HepG2 (cell line): ENCODE measurements around the gene MYCBPAP. TPM values are rescaled to one million over a fixed set of nuclear protein-coding genes. Genes with fewer than 3 reads are reported as not detected.

Source experiments
- CBX5 ChIP-seq: sonication (generic); formaldehyde crosslinking; IDR thresholded peaks from 2 replicates; pipeline ENCODE4 v1.4.0; 2020; ENCODE audit warnings: missing genetic modification reagents, borderline replicate concordance
- CCDC6 ChIP-seq: sonication (generic); formaldehyde crosslinking; IDR thresholded peaks from 2 replicates; pipeline ENCODE4 v1.8.1; 2022; ENCODE audit warnings: mild to moderate bottlenecking, missing genetic modification reagents, moderate library complexity
- GLMP ChIP-seq: sonication (generic); formaldehyde crosslinking; IDR thresholded peaks from 2 replicates; pipeline ENCODE4 v1.9.0; 2021; ENCODE audit warnings: missing genetic modification reagents, mild to moderate bottlenecking, borderline replicate concordance
- HIC2 ChIP-seq: sonication (generic); formaldehyde crosslinking; IDR thresholded peaks from 2 replicates; pipeline ENCODE4 v1.9.0; 2022; ENCODE audit warnings: low read depth, missing genetic modification reagents
- HMGA1 ChIP-seq: sonication (generic); formaldehyde crosslinking; conservative IDR thresholded peaks from 2 replicates; pipeline ENCODE4 v1.4.0; 2020; ENCODE audit warnings: missing genetic modification reagents
- KLF15 ChIP-seq: sonication (generic); formaldehyde crosslinking; IDR thresholded peaks from 2 replicates; pipeline ENCODE4 v1.8.1; 2023; ENCODE audit warnings: borderline replicate concordance, mild to moderate bottlenecking, inconsistent platforms, missing genetic modification reagents, mixed read lengths
- NFKBIZ ChIP-seq: IDR thresholded peaks from 2 replicates; pipeline ENCODE4 v1.6.1; 2018; ENCODE audit warnings: missing genetic modification reagents, missing compliant biosample characterization
- NFRKB ChIP-seq: fragments of 450-650 bp; IDR thresholded peaks from 2 replicates; pipeline ENCODE4 v1.6.1; 2017
- NR2F2 ChIP-seq: IDR thresholded peaks from 2 replicates; pipeline ENCODE4 v1.6.1; 2012; ENCODE audit warnings: low read depth, inconsistent platforms, borderline replicate concordance
- NRL ChIP-seq: sonication (generic); formaldehyde crosslinking; IDR thresholded peaks from 2 replicates; pipeline ENCODE4 v1.5.0; 2020; ENCODE audit warnings: missing genetic modification reagents, mild to moderate bottlenecking, moderate library complexity, borderline replicate concordance
- RBFOX2 ChIP-seq: fragments of 200-400 bp; formaldehyde crosslinking; IDR thresholded peaks from 2 replicates; pipeline ENCODE4 v1.6.1; 2017; ENCODE audit warnings: low read depth, mild to moderate bottlenecking, low read length
- RBM22 ChIP-seq: fragments of 200-400 bp; formaldehyde crosslinking; optimal IDR thresholded peaks from 2 replicates; pipeline ENCODE3; 2017; ENCODE audit warnings: mild to moderate bottlenecking, low read length, moderate library complexity
- SIN3B ChIP-seq: fragments of 150-350 bp; IDR thresholded peaks from 2 replicates; pipeline ENCODE4 v1.6.1; 2014; ENCODE audit warnings: low read length
- SRSF4 ChIP-seq: fragments of 200-400 bp; formaldehyde crosslinking; IDR thresholded peaks from one replicate; pipeline ENCODE4 v1.6.1; 2018; ENCODE audit warnings: mild to moderate bottlenecking, low read depth, low read length, moderate library complexity; ENCODE audit not compliant: poor library complexity, severe bottlenecking
- YEATS4 ChIP-seq: sonication (generic); formaldehyde crosslinking; IDR thresholded peaks from 2 replicates; pipeline ENCODE4 v1.4.0; 2020; ENCODE audit warnings: missing genetic modification reagents, borderline replicate concordance
- ZBTB38 ChIP-seq: sonication (generic); formaldehyde crosslinking; IDR thresholded peaks from 2 replicates; pipeline ENCODE4 v1.5.1; 2020; ENCODE audit warnings: mild to moderate bottlenecking, missing genetic modification reagents
- ZFP36L1 ChIP-seq: sonication (generic); formaldehyde crosslinking; IDR thresholded peaks from 2 replicates; pipeline ENCODE4 v1.8.0; 2022; ENCODE audit warnings: mild to moderate bottlenecking, missing genetic modification reagents, moderate library complexity
- ZFP82 ChIP-seq: sonication (generic); formaldehyde crosslinking; IDR thresholded peaks from 2 replicates; pipeline ENCODE4 v1.5.1; 2020; ENCODE audit warnings: mild to moderate bottlenecking, missing genetic modification reagents, borderline replicate concordance
- ZNF143 ChIP-seq: sonication (generic); formaldehyde crosslinking; IDR thresholded peaks from 2 replicates; pipeline ENCODE4 v1.4.0; 2020; ENCODE audit warnings: missing genetic modification reagents
- ZNF280B ChIP-seq: sonication (generic); formaldehyde crosslinking; IDR thresholded peaks from 2 replicates; pipeline ENCODE4 v1.5.0; 2020; ENCODE audit warnings: missing genetic modification reagents, mild to moderate bottlenecking, borderline replicate concordance
- ZNF792 ChIP-seq: IDR thresholded peaks from 2 replicates; pipeline ENCODE4 v1.6.1; 2016
- polyA plus RNA-seq, 8 experiments: library from polyadenylated mRNA; depleted of rRNA in 3 of 8; stranded (reverse) in 7 of 8; unstranded in 1 of 8; fragments of >200 nt; fragmentation: Illumina TruSeq in 4 of 8; extraction: Trizol in 4 of 8; gene quantifications; 2 replicates each; pipeline versions ENCODE4 v1.2.1 to v1.2.3, GENCODE V29; 2011 to 2016; ENCODE audit warnings: low read depth in 4 of 8, missing spikeins in 1 of 8, mixed read lengths in 1 of 8; ENCODE audit not compliant: insufficient read depth in 1 of 8
- total RNA-seq, 5 experiments: library from RNA; depleted of rRNA; stranded (reverse); fragments of >200 nt; fragmentation: Illumina TruSeq; extraction: Trizol; gene quantifications; 2 replicates each; pipeline ENCODE4 v1.2.3, GENCODE V29; 2016; ENCODE audit warnings: low read depth in 1 of 5
- TF ChIP-seq, protein P1 (sequence below): sonication (generic); formaldehyde crosslinking; IDR thresholded peaks from 2 replicates; pipeline ENCODE4 v1.4.0; 2020; ENCODE audit warnings: missing genetic modification reagents

Gene MYCBPAP
- total and polyA plus RNA-seq, 2 of the 13 experiments (the other 11 are each of a cell fraction or from before 2014, with no cell fraction given) = 0.22 to 0.24 TPM

DNA sequence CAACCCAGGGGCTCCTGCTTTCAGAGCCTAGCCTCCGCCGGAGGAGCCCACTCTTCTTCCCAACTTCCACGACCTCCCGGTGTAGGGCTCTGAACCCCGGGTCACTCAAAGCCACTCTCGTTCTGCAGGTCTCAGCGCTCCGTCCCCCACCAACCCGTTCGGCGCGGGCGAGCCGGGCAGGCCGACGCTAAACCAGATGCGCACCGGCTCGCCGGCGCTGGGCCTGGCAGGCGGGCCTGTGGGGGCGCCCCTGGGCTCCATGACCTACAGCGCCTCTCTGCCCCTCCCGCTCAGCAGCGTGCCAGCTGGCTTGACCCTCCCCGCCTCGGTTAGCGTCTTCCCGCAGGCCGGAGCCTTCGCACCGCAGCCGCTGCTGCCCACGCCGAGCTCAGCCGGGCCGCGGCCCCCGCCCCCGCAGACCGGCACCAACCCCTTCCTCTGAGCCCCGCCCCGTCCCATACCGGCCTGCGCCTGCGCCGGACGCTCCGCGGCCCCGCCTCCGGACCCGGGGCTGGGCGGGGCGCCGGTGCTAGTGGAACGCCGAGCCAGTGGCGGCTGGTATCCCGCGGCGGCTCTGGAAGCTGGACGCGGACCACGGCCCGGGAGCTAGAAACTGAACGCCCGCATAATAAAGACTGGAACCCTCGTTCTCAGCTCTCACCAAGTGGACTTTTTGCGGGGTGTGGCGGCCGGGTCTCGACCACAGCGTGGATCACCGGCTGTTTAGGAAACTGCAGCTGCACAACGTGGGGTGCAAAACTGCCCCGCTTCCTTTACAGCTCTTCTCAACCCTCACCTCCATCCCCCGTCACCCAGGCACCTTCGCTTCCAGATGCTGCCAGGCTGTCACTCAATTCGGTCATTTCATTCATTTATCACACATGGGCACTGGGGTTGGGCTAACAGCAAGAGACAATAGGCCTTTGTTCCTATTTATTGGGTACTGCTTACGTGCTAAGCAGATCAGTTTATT, 33.8 kb downstream of the MYCBPAP start (continued):
- TF ChIP-seq HIC2 (CRISPR knock-in tag) (peak; percentile 22; the same call in 1 of the 2 replicates), NFRKB (no peak), CCDC6 (CRISPR knock-in tag) (peak; percentile 50; the same call in 1 of the 2 replicates), RBM22 (peak; percentile 30), NRL (peak; percentile 89), HMGA1 (no peak), ZFP82 (CRISPR knock-in tag) (0 out of 2 replicates have a peak, but pooled peaks have one; percentile 58), NR2F2 (no peak), ZNF143 (CRISPR knock-in tag) (peak; percentile 47; the same call in 1 of the 2 replicates), YEATS4 (peak; percentile 86; the same call in 1 of the 2 replicates), ZBTB38 (CRISPR knock-in tag) (peak; percentile 70; the same call in 1 of the 2 replicates), NFKBIZ (CRISPR knock-in tag) (0 out of 2 replicates have a peak, but pooled peaks have one; percentile 27), RBFOX2 (peak; percentile 93), SRSF4 (no peak), KLF15 (CRISPR knock-in tag) (no peak; the same call in none of the 2 replicates), ZNF280B (CRISPR knock-in tag) (0 out of 2 replicates have a peak, but pooled peaks have one; percentile 16), SIN3B (peak; percentile 22), CBX5 (CRISPR knock-in tag) (no peak), ZNF792 (CRISPR knock-in tag) (peak; percentile 58), ZFP36L1 (CRISPR knock-in tag) (0 out of 2 replicates have a peak, but pooled peaks have one; percentile 42), GLMP (CRISPR knock-in tag) (no peak)
- TF ChIP-seq, protein P1, sequence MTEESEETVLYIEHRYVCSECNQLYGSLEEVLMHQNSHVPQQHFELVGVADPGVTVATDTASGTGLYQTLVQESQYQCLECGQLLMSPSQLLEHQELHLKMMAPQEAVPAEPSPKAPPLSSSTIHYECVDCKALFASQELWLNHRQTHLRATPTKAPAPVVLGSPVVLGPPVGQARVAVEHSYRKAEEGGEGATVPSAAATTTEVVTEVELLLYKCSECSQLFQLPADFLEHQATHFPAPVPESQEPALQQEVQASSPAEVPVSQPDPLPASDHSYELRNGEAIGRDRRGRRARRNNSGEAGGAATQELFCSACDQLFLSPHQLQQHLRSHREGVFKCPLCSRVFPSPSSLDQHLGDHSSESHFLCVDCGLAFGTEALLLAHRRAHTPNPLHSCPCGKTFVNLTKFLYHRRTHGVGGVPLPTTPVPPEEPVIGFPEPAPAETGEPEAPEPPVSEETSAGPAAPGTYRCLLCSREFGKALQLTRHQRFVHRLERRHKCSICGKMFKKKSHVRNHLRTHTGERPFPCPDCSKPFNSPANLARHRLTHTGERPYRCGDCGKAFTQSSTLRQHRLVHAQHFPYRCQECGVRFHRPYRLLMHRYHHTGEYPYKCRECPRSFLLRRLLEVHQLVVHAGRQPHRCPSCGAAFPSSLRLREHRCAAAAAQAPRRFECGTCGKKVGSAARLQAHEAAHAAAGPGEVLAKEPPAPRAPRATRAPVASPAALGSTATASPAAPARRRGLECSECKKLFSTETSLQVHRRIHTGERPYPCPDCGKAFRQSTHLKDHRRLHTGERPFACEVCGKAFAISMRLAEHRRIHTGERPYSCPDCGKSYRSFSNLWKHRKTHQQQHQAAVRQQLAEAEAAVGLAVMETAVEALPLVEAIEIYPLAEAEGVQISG (CRISPR knock-in tag) = peak; percentile 89
